HG03025 (cell line): ENCODE data around the gene ACBD5.
"Not testable (repeated sequence)": the region's sequence is repeated elsewhere in the genome, so short reads cannot be mapped to it uniquely, and the experiment has no call there.

Source experiments
- ATAC-seq: cut with Tn5 transposase; IDR thresholded peaks from one replicate; pipeline ENCODE4 v1.9.1; 2021; ENCODE audit warnings: mild to moderate bottlenecking, moderate library complexity; ENCODE audit not compliant: unreplicated experiment, low FRiP score

Gene ACBD5

GRCh38 chr10:27241652-27242472, 1.3 kb upstream of the ACBD5 start:
- ATAC-seq, result peak; percentile 60

DNA sequence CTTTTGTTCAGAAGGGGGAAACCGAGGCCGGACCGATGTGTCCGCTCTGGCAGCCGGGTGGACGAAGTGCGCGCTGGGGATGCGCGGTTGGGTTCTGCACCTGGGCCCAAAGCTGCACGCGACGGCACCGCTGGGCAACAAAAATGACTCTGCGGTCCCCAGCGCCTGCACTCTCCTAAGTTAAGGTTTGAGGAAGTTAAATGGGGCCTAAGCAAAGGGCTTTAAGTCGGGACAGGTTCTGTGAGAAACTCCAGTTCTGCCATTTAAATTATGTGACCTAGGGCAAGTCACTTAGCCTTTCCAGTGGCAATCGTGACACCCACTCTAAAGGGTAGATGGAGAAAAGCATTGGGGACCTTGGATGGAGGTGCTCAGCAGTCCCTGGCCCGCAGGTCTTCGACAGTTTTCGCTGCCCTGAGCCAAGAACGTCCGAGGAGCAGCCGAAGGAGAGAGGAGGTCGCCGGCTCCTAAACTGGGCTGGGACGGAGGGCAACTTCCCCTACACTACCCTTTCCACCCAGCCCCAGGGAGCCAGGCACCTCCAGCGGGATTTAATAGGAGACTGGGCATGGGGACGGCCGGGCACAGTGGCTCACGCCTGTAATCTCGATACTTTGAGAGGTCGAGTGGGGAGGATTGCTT, 534 bp upstream of the ACBD5 start:
- ATAC-seq, result peak; percentile 15

DNA sequence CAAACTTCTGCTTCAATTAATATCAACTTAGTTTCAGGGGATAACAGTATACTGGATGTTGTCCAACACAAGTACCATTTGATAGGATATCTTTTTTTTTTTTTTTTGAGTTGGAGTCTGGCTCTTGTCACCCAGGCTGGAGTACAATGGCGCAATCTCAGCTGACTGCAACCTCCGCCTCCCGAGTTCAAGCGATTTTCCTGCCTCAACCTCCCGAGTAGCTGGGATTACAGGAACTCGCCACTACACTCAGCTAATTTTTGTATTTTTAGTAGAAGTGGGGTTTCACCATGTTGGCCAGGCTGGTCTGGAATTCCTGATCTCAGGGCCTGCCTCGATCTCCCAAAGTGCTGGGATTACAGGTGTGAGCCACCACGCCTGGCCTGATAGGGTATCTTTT, 3.1 kb downstream of the ACBD5 start:
- not testable (repeated sequence) for ATAC-seq

GRCh38 chr10:27236589-27237128, 3.9 kb downstream of the ACBD5 start:
- not testable (repeated sequence) for ATAC-seq

DNA sequence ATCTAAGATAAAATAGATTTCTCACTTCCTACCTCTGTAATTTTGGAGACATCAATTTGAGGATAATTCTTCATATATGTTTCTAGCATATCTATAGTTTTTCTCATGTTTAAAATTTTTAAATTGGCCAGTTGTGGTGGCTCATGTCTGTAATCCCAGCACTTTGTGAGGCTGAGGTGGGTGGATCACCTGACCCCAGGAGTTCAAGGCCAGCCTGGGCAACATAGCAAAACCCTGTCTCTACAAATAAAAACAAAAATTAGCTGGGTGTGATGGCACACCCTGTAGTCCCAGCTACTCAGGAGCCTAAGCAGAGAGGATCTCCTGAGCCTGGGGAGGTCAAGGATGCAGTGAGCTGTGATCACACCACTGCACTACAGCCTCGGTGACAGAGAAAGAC, 4.9 kb downstream of the ACBD5 start:
- ATAC-seq, result no peak

DNA sequence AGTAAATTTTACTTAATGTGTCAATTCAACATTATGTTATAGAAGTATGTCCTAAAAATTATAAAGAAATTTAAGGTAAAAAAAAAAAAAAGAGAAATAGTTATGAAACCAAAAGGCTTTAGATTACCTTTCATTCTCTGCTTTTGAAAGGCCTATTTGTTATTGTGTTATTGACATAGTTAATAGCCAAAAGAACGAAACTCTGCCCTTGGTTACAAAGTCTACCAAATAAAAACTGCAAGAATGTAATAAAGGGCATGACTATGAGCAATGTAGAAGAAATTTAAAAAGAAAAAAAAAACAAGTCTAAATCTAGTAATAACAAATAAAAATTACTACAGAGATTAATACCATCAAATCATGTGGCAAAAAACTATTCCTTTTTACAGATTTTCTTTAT, 10.6 kb downstream of the ACBD5 start:
- ATAC-seq, result no peak

DNA sequence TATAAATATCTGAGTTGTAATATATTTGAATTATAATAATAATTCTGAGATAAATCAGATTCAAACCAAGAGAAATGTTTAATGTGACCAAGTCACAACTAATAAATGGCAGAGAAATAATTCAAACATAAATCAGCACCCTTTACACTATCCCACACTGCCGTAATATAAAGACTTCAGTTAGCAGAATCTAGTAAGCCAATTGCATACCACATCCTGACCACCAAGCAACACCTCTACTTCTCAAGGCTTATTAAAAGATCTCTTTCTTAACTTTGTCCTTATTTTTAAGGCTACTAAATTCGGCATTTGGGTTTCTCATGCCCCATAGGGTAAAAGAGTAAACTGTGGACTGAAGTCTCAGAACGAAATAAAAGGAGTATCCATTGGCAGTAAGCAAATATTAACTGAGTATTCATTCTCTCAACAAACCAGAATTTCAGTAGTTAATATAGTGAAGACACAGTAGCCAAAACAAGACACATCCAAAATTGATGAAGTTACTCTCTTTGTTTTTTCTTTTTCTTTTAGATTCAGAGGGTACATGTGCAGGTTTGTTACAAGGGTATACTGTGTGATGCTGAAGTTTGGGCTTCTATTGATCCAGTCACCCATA, 14.8 kb downstream of the ACBD5 start:
- no peak for ATAC-seq

- ATAC-seq, result no peak
Measured at GRCh38 chr10:27225011-27225590, 15.5 kb downstream of the ACBD5 start.

- no peak for ATAC-seq
Measured at GRCh38 chr10:27223964-27224363, 16.6 kb downstream of the ACBD5 start.

DNA sequence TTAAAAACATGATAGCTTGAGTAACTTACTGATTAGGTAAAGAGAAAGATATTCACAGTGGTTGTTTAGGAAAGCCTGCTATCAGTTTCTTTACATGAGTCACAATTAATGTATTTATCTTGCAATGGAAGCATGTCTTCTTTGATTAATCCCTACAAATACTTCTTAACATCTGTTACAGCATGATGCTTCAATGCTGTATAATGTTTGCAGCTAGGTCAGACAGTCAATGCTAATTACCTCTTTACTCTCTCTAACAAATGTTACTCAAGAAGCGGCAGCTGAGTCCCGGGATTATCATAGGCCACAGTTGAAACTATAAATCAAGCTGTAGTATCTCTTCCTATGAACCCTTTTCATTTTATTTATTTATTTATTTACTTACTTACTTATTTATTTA, 33.2 kb downstream of the ACBD5 start:
- no peak for ATAC-seq

- no peak for ATAC-seq
Measured at GRCh38 chr10:27203806-27204205, 36.8 kb downstream of the ACBD5 start.

GRCh38 chr10:27197980-27198620, 42.5 kb downstream of the ACBD5 start:
- ATAC-seq, result no peak

GRCh38 chr10:27192284-27192683, 48.3 kb downstream of the ACBD5 start:
- ATAC-seq, result no peak

DNA sequence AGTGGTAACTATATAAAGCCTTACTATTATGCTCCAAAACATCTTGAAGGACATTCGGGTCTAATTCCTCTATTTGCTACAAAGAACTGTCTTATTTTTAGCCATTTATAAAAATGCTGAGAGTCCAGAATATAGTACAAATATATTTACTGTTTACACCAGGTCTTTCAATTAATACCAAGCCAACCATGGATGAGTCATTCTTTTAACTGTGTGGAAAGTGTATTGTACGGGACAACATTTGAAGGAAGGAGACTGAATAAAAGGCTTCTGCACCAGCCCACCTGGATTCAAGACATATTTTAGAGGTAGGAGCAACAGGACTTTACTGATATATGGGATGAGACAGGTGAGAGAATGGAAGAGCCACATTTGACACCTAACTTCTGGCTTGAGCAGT, 50.1 kb downstream of the ACBD5 start:
- ATAC-seq, result no peak

DNA sequence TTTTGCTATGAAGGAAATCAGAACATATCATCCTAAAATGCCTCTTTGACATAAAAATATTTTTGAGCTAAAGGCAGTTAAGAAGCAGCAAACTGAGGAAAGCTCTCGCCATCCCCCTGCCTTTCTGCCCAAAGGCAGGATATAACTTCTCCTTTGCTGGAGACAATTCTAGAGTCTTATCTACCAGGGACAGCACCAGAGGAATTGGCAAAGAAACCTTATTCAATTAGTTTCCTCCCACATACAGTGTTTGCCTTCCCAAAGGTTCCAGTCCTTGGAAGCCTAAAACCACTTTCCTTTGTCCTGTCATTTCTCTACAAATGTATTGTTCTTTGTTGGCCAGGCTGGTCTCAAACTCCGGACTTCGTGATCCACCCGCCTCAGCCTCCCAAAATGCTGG, 51.7 kb downstream of the ACBD5 start:
- no peak for ATAC-seq

- ATAC-seq, result no peak
Measured at GRCh38 chr10:27188259-27188658, 52.3 kb downstream of the ACBD5 start.

GRCh38 chr10:27169849-27170248, 70.7 kb downstream of the ACBD5 start:
- ATAC-seq, result no peak

GRCh38 chr10:27158421-27158820, 82.2 kb downstream of the ACBD5 start:
- ATAC-seq, result no peak

GRCh38 chr10:27157150-27157549, 83.4 kb downstream of the ACBD5 start:
- ATAC-seq, result no peak

GRCh38 chr10:27156566-27156965, 84.0 kb downstream of the ACBD5 start:
- ATAC-seq, result not testable (repeated sequence)
